ENCODE data around the gene BACH2.
"Not testable (repeated sequence)": the region's sequence is repeated elsewhere in the genome, so short reads cannot be mapped to it uniquely, and the experiment has no call there.

The BACH2 gene

DNA sequence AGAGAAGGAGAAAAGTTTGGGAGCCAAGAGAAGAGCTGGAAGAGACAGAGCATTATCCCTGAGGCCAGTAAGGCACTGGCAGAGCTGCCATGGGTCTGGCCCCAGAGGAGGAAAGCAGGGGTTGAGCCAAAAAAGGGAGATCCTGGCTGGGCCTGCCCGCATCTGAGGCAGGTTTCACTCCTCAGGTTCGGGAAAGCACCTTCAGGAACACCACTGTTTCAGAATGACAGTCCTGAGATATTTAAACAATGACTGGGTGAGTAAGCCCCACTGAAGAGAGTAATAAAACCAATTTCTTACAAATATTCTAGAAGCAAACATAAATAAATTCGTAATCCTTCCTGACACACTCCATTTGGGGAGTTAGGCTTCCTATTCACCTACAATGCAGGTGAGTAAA is 152.2 kb downstream of the BACH2 start:
- Mint-ChIP-seq H3K36me3 (no peaks in the 10 kb centered on the region), H3K4me3 (peak overlapping the region; percentile 16), H3K9me3 (no peaks in the 10 kb centered on the region), H3K4me1 (peaks cover 59% of the 10 kb centered on the region), H3K27me3 (no peaks in the 10 kb centered on the region), H3K27ac (peak overlapping the region; percentile 77)
- peak; percentile 87 for ATAC-seq

DNA sequence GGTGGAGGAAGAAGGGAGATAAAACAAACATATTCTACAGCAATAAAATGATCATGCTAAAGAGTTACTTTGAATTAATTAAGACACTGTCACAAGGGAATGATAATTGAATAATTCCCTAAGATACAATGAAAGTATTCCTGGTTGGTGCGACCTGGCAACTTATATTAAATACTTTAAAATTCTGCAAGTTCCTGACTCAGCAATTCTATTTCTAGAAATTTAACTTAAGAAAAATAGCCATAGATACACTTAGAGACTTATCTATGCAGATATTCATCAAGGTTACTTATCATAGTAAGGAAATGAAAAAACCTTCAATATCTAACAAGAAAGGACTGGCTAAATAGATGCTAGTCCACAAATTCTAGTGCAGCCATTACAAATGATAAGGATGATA is 156.0 kb downstream of the BACH2 start:
- Mint-ChIP-seq H3K9me3 (no peaks in the 10 kb centered on the region), H3K36me3 (no peaks in the 10 kb centered on the region), H3K27ac (no peak overlapping the region), H3K27me3 (no peaks in the 10 kb centered on the region), H3K4me3 (no peak overlapping the region), H3K4me1 (peaks cover 45% of the 10 kb centered on the region)
- ATAC-seq, result no peak

DNA sequence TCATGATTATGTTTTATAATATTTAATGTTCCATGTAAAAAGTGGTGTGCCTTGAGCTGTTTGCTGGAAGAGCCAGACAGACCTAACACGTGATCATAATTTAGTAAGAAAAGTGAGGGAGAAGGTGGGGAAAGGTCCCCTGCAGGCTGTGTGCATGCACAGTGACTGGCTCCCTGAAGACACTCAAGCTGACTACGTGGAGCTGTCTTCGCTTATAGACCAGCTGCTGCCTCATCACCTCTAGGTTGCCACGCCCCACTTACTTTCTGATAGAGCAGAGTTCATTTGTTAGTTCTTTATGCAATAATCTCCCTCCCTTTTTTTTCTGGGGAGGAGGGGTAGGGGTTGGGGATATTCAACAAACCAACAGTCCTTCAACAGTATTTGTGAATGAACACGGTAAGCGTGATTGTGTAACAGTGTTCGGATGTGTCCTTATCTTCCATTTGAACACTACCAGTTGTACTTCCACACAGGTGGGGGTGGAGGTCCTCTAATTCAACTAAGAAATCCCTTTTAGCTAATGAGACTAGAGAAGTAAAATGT is 157.3 kb downstream of the BACH2 start:
- Mint-ChIP-seq H3K27me3 (no peaks in the 10 kb centered on the region), H3K4me1 (peaks cover 45% of the 10 kb centered on the region), H3K36me3 (no peaks in the 10 kb centered on the region), H3K9me3 (no peaks in the 10 kb centered on the region), H3K27ac (peak overlapping the region; percentile 40), H3K4me3 (no peak overlapping the region)
- ATAC-seq, result no peak

DNA sequence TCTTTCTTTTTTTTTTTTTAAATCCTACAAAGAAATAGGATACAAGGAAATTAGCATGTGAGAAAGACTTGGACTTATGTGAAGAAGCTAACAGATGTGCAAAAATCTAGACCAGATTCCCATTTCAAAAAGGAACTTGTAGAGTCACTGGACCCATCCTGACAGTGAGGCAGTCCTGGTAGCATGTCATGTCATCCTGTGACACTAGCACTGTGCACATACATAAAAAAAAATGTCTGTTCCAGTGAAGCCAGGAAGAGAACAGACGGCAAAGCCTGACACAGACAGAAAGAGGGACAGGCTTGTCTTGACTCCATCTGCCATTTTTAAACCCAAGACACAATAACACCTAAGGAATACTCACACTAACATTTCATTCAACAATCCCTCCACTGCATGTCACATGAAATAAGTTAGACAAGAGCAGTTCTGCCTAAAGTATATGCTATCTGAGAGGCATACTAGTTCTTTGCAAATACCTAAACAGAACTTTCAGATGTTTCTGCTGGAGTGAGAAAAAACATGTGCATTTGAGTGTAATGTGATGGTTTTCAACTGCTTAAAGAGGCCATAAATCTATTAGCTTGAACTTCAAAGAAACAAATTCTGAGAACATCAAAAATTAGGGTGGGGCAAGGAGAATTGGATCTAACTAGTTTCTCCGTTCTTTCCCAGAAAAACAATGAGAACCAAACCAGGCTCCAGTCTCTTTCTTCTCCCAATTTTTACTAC is 159.6 kb downstream of the BACH2 start:
- no peak for ATAC-seq
- no peak overlapping the region for H3K4me3 Mint-ChIP-seq
- H3K9me3 Mint-ChIP-seq, result no peaks in the 10 kb centered on the region
- no peaks in the 10 kb centered on the region for H3K27me3 Mint-ChIP-seq
- H3K4me1 Mint-ChIP-seq, result peaks cover 46% of the 10 kb centered on the region
- H3K36me3 Mint-ChIP-seq, result no peaks in the 10 kb centered on the region
- peak overlapping the region; percentile 32 for H3K27ac Mint-ChIP-seq

DNA sequence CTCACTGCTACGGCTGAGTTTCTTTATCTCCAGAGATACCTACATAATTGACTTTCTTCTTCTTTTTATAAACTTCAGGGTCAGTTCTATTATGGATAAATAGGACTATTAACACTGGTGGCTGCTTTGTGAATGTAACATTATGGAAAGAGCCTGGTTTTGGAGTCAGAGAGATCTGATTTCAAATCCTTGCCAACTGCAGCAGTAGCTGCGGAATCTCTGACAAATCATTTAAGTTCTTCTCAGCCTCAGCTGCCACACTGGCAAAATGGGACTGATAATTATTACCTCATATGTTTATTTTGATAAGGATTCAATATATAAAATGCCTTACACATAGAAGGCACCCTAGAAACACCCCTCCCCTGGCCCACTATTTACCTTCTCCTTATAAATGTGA is 160.5 kb downstream of the BACH2 start:
- H3K27ac Mint-ChIP-seq, result peak overlapping the region; percentile 33
- H3K27me3 Mint-ChIP-seq, result no peaks in the 10 kb centered on the region
- H3K36me3 Mint-ChIP-seq, result no peaks in the 10 kb centered on the region
- no peaks in the 10 kb centered on the region for H3K9me3 Mint-ChIP-seq
- peaks cover 49% of the 10 kb centered on the region for H3K4me1 Mint-ChIP-seq
- no peak overlapping the region for H3K4me3 Mint-ChIP-seq
- ATAC-seq, result no peak

DNA sequence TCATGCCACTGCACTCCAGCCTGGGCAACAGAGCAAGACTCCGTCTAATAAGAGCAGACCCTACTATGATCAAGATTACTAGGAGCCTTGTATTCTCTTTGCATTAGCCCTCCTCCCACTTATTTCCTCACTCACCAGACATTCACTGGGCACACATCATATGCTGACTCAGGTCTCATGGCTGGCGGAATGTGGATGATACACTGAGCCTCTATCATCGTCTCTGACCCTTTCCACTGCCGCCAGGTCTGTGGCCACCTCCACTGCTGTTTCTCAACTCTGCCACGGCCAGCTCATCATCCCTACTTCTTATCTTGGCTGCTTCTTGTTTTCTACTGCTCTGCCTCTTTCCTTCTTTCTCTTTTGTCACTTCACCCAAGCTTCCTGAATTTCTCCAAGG is 161.0 kb downstream of the BACH2 start:
- Mint-ChIP-seq H3K36me3 (no peaks in the 10 kb centered on the region), H3K9me3 (no peaks in the 10 kb centered on the region), H3K4me3 (no peak overlapping the region), H3K27me3 (no peaks in the 10 kb centered on the region), H3K4me1 (peaks cover 49% of the 10 kb centered on the region), H3K27ac (peak overlapping the region; percentile 33)
- no peak for ATAC-seq

DNA sequence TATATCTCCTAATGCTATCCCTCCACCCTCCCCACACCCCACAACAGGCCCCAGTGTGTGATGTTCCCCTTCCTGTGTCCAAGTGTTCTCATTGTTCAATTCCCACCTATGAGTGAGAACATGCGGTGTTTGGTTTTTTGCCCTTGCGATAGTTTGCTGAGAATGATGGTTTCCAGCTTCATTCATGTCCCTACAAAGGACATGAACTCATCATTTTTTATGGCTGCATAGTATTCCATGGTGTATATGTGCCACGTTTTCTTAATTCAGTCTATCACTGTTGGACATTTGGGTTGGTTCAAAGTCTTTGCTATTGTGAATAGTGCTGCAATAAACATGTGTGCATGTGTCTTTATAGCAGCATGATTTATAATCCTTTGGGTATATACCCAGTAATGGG is 163.0 kb downstream of the BACH2 start:
- H3K9me3 Mint-ChIP-seq, H3K36me3 Mint-ChIP-seq, H3K27me3 Mint-ChIP-seq, H3K4me3 Mint-ChIP-seq, ATAC-seq, H3K27ac Mint-ChIP-seq: not testable (repeated sequence)
- H3K4me1 Mint-ChIP-seq, result peaks cover 40% of the 10 kb centered on the region

DNA sequence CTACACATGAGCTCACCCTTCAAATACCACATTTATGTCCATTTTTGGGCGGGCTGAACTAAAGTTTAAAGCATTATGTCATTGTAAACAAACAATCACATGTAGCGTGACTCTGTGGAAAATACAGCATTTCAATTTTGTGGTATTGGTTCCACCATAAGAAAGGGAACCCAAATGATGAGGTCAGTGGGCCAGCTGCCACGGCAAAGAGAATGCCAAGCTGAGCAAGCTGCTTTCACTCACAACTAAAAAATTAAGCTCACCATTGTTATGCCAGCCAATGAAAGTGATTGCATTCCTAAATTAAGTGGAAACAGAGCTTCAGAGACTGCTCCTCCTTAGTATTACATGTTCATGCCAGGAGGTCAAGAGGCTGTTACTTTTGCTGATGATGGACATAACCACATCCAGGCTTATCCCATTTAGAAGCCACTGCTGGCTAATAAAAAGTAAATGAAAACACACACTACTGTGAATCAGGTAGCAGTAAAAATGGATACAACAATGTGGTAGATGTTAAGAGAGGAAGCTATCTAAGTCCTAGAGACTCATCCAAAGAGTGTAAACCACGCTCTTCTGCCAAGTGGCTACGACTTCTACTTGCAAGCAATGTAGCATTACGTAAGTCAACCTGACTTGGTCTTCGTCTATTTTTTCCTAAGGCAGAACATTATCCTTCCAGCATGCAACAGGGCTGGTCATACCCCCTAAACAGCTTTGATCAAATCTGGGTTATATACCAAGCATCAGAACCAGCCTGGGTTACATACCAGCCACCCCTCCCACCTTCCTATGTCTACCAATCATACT is 164.8 kb downstream of the BACH2 start:
- Mint-ChIP-seq H3K27ac (peak overlapping the region; percentile 62), H3K36me3 (no peaks in the 10 kb centered on the region), H3K4me3 (no peak overlapping the region), H3K27me3 (no peaks in the 10 kb centered on the region), H3K4me1 (peaks cover 34% of the 10 kb centered on the region), H3K9me3 (no peaks in the 10 kb centered on the region)
- ATAC-seq, result no peak

DNA sequence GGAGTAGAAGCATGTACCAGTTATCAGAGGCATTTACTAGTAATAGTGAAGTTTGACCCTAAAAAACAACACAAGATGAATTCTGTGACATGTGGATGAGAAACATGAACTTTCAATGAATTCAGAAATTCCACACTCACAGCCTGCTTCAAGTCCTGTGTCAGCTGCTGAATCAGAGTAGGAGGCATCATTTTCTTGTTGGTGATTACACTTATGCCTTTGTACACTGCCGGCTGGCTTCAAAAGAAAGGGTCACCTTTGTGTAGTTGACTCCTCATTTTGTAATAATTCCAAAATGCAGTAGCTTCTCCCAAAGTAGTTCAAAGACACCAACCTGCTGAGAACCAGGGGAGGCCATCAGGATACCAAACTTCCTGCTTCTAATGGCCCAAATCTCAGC is 165.5 kb downstream of the BACH2 start:
- H3K4me3 Mint-ChIP-seq, result no peak overlapping the region
- ATAC-seq, result no peak
- peaks cover 2% of the 10 kb centered on the region for H3K36me3 Mint-ChIP-seq
- H3K4me1 Mint-ChIP-seq, result peaks cover 36% of the 10 kb centered on the region
- H3K9me3 Mint-ChIP-seq, result no peaks in the 10 kb centered on the region
- no peaks in the 10 kb centered on the region for H3K27me3 Mint-ChIP-seq
- H3K27ac Mint-ChIP-seq, result no peak overlapping the region

DNA sequence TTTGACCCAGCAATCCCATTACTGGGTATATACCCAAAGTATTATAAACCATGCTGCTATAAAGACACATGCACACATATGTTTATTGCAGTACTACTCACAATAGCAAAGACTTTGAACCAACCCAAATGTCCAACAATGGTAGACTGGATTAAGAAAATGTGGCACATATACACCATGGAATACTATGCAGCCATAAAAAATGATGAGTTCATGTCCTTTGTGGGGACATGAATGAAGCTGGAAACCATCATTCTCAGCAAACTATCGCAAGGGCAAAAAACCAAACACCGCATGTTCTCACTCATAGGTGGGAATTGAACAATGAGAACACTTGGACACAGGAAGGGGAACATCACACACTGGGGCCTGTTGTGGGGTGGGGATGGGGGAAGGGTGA is 168.0 kb downstream of the BACH2 start:
- H3K9me3 Mint-ChIP-seq, ATAC-seq, H3K27me3 Mint-ChIP-seq, H3K36me3 Mint-ChIP-seq, H3K27ac Mint-ChIP-seq, H3K4me3 Mint-ChIP-seq: not testable (repeated sequence)
- H3K4me1 Mint-ChIP-seq, result peaks cover 37% of the 10 kb centered on the region

DNA sequence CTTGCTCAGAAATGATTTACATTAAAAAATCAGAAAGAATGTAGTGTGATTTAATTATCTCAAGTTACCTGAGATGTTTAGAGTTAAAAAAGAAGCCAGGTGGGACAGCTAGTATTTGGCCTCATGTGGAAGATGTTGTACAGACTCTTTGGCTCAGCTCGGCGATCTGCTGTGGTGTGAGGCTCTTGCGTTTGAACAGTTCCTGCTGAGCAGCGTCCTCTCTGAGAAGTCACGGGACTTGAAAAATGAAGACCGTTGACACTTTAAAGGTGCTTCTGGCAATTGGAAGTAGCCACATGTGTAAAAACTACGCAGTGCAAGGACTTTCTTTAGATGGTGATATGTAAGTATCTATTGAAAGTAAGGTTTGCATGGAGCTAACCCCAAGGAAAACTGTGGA is 169.0 kb downstream of the BACH2 start:
- Mint-ChIP-seq H3K36me3 (peaks cover 12% of the 10 kb centered on the region), H3K9me3 (no peaks in the 10 kb centered on the region), H3K4me1 (peaks cover 40% of the 10 kb centered on the region), H3K27ac (peak overlapping the region; percentile 42), H3K27me3 (no peaks in the 10 kb centered on the region), H3K4me3 (no peak overlapping the region)
- no peak for ATAC-seq

DNA sequence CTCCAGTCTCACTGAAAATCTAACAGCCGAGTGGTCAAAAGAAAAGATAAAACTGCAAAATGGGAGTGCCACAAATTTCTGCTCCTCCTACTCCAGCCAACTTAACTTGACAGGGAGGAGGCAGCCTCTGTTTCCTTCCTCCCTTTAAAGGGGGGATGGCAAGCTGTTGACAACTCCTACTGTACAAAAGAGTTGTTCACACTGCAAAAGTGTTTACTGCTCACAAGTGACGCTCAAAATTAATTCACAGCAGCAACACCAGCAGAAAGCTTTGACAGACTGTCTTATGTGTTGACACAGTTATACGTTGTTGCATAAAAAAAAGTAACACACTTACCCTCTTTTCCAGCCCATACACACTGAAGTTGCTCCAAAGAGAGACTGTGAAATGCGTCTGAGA is 169.8 kb downstream of the BACH2 start:
- no peak for ATAC-seq
- H3K4me1 Mint-ChIP-seq, result peaks cover 40% of the 10 kb centered on the region
- H3K4me3 Mint-ChIP-seq, result no peak overlapping the region
- no peak overlapping the region for H3K27ac Mint-ChIP-seq
- H3K36me3 Mint-ChIP-seq, result peaks cover 12% of the 10 kb centered on the region
- no peaks in the 10 kb centered on the region for H3K27me3 Mint-ChIP-seq
- H3K9me3 Mint-ChIP-seq, result no peaks in the 10 kb centered on the region

DNA sequence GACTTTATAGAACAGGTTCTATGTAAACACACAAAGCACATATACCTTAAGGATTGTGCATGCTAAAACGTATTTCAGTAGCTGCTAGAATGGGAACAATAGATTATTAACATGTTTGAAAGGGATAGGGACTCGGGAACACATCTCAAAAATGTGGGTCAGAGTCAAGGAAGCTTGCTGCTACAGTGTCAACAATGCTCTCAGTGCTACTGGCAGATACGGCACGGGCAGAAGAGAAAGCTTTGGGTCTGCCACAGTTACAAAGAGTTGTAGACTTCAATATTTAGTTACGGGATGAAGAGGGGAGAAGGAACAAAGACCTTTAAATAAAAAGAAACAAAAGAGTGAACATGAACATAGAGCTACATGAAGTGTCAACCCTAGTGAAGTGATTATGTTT is 170.5 kb downstream of the BACH2 start:
- no peaks in the 10 kb centered on the region for H3K27me3 Mint-ChIP-seq
- peak overlapping the region; percentile 33 for H3K27ac Mint-ChIP-seq
- peaks cover 42% of the 10 kb centered on the region for H3K4me1 Mint-ChIP-seq
- H3K36me3 Mint-ChIP-seq, result peaks cover 12% of the 10 kb centered on the region
- H3K4me3 Mint-ChIP-seq, result no peak overlapping the region
- ATAC-seq, result no peak
- H3K9me3 Mint-ChIP-seq, result no peaks in the 10 kb centered on the region

DNA sequence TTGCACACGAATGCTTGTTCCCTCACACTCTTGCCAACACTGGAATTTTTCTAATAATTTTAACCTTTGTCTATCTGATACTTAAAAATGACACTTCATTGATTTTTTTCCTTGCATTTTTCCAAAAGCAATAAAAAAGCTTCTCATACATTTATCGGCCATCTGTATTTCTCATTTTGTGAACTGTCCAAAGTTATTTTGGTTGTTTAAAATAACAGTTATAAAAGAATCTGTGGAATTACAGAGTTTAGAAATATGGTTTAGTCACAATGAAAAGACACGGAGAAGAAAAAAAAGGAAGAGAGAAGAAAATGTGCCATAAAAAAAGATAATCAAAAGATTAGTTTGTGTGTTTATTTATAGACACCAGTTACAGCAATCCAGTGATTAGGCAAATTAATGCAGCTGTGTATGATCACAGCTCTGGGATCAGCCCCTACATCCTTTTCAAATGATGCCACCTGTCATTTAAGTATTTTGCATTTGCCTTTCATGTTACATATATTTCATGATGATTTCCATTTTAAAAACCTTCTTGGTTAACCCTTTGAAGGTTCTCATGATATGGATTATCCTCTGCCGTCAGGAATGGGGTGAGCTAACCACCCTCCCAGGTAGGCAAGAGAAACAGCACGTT is 171.7 kb downstream of the BACH2 start:
- Mint-ChIP-seq H3K4me3 (no peak overlapping the region), H3K36me3 (peaks cover 12% of the 10 kb centered on the region), H3K4me1 (peaks cover 43% of the 10 kb centered on the region), H3K27me3 (no peaks in the 10 kb centered on the region), H3K27ac (no peak overlapping the region), H3K9me3 (no peaks in the 10 kb centered on the region)
- no peak for ATAC-seq

DNA sequence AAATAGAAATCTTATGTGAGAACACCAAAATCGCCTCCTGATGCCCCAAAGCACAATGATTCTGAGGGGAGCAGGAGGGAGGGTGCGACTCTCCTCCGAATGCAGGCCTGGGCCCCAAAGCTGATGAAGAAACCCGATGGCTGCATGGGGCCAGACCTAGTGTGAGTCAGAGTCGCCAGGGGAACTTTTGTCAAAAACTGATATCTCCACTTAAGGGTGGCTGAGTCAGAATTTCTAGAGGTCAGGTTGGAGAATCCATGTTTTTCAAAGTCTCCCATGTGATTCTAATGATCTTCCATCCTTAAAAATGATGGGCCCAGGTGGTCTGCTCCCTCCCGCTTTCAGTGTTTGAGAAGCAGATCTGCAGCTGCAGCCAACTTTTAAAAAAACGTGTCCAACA is 172.8 kb downstream of the BACH2 start:
- ATAC-seq, result no peak
- peaks cover 47% of the 10 kb centered on the region for H3K4me1 Mint-ChIP-seq
- no peaks in the 10 kb centered on the region for H3K27me3 Mint-ChIP-seq
- no peak overlapping the region for H3K4me3 Mint-ChIP-seq
- peaks cover 12% of the 10 kb centered on the region for H3K36me3 Mint-ChIP-seq
- peak overlapping the region; percentile 35 for H3K27ac Mint-ChIP-seq
- H3K9me3 Mint-ChIP-seq, result no peaks in the 10 kb centered on the region

Measured in stimulated activated memory B cell treated with anti-CD40 and anti-IgM and Interleukin-4, amounts not matched to agents 10 μg/mL and 1 μg/mL and 100 μg/mL, for 72 hours (primary cell).